Loucy (cell line): ENCODE measurements around the gene PCSK5.
"Not testable (repeated sequence)": the region's sequence is repeated elsewhere in the genome, so short reads cannot be mapped to it uniquely, and the experiment has no call there.

Source experiments
- H2AFZ ChIP-seq: fragments of 200-600 bp; sonication (generic); 2 replicates; pipeline ENCODE4 v1.6.0; 2016; ENCODE audit warnings: antibody characterized with exemption, mild to moderate bottlenecking, low read length, moderate library complexity
- H3F3A ChIP-seq: fragments of 200-600 bp; 2 replicates; pipeline ENCODE4 v1.6.0; 2016; ENCODE audit warnings: antibody characterized with exemption, low read depth, mild to moderate bottlenecking
- H3K27me3 ChIP-seq: fragments of 200-600 bp; sonication (generic); 2 replicates; pipeline ENCODE4 v1.6.1; 2014; ENCODE audit warnings: low read length, mild to moderate bottlenecking; ENCODE audit not compliant: insufficient read depth, poor library complexity, severe bottlenecking
- H3K36me3 ChIP-seq: fragments of 200-600 bp; sonication (generic); 2 replicates; pipeline ENCODE4 v1.6.1; 2016; ENCODE audit warnings: low read length; ENCODE audit not compliant: insufficient read depth
- H3K4me1 ChIP-seq: fragments of 200-600 bp; sonication (generic); 2 replicates; pipeline ENCODE4 v1.5.1; 2014; ENCODE audit warnings: low read length, mild to moderate bottlenecking; ENCODE audit not compliant: insufficient read depth, poor library complexity, severe bottlenecking
- H3K4me2 ChIP-seq: fragments of 200-600 bp; sonication (generic); 2 replicates; pipeline ENCODE4 v1.6.0; 2014; ENCODE audit warnings: antibody characterized with exemption, low read length, low read depth, mild to moderate bottlenecking; ENCODE audit not compliant: poor library complexity, severe bottlenecking
- H3K4me3 ChIP-seq: fragments of 200-600 bp; sonication (generic); 2 replicates; pipeline ENCODE4 v1.5.1; 2014; ENCODE audit warnings: low read length, mild to moderate bottlenecking, mixed read lengths; ENCODE audit not compliant: poor library complexity, severe bottlenecking
- H3K79me2 ChIP-seq: fragments of 200-600 bp; sonication (generic); 2 replicates; pipeline ENCODE4 v1.6.1; 2014; ENCODE audit warnings: low read length; ENCODE audit not compliant: insufficient read depth
- H3K9ac ChIP-seq: fragments of 200-600 bp; sonication (generic); 2 replicates; pipeline ENCODE4 v1.6.0; 2014; ENCODE audit warnings: mild to moderate bottlenecking, low read depth, low read length, moderate library complexity; ENCODE audit not compliant: poor library complexity, severe bottlenecking
- H3K9me2 ChIP-seq: fragments of 200-600 bp; sonication (generic); replicated peaks from 2 replicates; pipeline ENCODE4 v1.6.1; 2016; ENCODE audit warnings: low read depth, low read length, mixed read lengths
- H3K9me3 ChIP-seq: fragments of 200-600 bp; sonication (generic); 2 replicates; pipeline ENCODE4 v1.6.1; 2014; ENCODE audit warnings: mild to moderate bottlenecking, antibody characterized with exemption, low read length, low read depth; ENCODE audit not compliant: insufficient read depth
- H4K20me1 ChIP-seq: fragments of 200-600 bp; sonication (generic); 2 replicates; pipeline ENCODE4 v1.6.0; 2014; ENCODE audit warnings: antibody characterized with exemption, low read length, mild to moderate bottlenecking; ENCODE audit not compliant: insufficient read depth, poor library complexity, severe bottlenecking
- EZH2phosphoT487 ChIP-seq: fragments of 200-600 bp; IDR thresholded peaks from 2 replicates; pipeline ENCODE4 v1.6.1; 2018; ENCODE audit warnings: antibody characterized with exemption, mild to moderate bottlenecking, moderate library complexity, borderline replicate concordance
- TF ChIP-seq, protein P1 (sequence below): fragments of 200-600 bp; sonication (generic); conservative IDR thresholded peaks from 2 replicates; pipeline ENCODE4 v1.5.1; 2014; ENCODE audit warnings: mild to moderate bottlenecking, antibody characterized with exemption, low read length

PCSK5 gene

DNA sequence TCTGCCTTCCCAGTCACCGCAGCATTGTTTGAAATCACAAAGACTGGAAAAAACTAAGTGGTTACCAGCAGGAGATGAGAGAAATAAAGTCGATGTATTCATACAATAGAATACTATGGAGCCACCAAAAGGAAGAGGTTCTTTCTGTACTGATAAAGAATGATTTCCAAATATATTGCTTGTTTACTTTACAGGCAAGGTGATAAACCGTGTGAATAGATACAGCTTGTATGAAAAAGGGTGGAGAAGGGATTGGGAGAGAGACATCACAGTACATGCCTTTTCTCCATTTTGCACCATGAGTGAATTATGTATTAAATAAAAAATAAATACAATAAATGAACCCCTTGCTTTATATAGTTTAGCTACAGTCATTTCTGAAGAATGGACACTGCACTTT is 412.1 kb downstream of the PCSK5 start:
- Histone ChIP-seq H3K27me3 (no peaks in the 10 kb centered on the region), H4K20me1 (no peaks in the 10 kb centered on the region), H3K4me2 (no peak overlapping the region), H3K36me3 (no peaks in the 10 kb centered on the region), H3K4me1 (peaks cover 6% of the 10 kb centered on the region), H3K4me3 (no peak overlapping the region), H3K9me2 (no peaks in the 10 kb centered on the region), H3F3A (no peaks in the 10 kb centered on the region), H2AFZ (no peak overlapping the region), H3K9me3 (no peaks in the 10 kb centered on the region), H3K9ac (no peak overlapping the region), H3K79me2 (no peaks in the 10 kb centered on the region)
- no peak for TF ChIP-seq EZH2phosphoT487
- TF ChIP-seq, protein P1, sequence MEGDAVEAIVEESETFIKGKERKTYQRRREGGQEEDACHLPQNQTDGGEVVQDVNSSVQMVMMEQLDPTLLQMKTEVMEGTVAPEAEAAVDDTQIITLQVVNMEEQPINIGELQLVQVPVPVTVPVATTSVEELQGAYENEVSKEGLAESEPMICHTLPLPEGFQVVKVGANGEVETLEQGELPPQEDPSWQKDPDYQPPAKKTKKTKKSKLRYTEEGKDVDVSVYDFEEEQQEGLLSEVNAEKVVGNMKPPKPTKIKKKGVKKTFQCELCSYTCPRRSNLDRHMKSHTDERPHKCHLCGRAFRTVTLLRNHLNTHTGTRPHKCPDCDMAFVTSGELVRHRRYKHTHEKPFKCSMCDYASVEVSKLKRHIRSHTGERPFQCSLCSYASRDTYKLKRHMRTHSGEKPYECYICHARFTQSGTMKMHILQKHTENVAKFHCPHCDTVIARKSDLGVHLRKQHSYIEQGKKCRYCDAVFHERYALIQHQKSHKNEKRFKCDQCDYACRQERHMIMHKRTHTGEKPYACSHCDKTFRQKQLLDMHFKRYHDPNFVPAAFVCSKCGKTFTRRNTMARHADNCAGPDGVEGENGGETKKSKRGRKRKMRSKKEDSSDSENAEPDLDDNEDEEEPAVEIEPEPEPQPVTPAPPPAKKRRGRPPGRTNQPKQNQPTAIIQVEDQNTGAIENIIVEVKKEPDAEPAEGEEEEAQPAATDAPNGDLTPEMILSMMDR, result no peak

DNA sequence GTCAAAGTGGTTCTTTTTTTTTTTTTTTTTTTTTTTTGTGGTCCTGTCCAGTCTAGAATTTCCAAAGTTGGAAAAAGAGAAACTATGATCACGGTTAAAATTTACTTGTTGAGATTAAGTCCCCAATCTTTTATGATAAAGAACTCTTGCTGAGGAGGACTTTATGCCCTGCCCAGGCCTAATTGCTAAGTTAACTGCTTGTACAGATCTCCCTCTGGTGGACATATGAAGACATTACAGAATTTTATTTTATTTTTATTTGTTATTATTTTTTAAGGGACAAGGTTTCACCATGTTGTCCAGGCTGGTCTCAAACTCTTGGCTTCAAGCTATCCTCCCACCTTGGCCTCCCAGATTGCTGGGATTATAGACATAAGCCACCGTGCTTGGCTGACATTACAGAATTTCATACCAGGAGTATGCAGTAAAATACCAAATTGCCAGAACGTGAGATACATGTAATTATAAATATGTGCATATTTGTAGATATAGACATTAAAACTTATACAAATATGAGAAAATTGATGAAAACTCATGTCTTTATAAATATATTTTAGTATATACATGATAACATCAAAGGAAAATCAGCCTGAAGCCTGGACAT is 412.6 kb downstream of the PCSK5 start:
- Histone ChIP-seq H3F3A (no peaks in the 10 kb centered on the region), H3K4me3 (no peak overlapping the region), H2AFZ (no peak overlapping the region), H3K9ac (no peak overlapping the region), H3K4me2 (no peak overlapping the region), H3K9me3 (no peaks in the 10 kb centered on the region), H3K79me2 (no peaks in the 10 kb centered on the region), H3K4me1 (peaks cover 1% of the 10 kb centered on the region), H3K9me2 (no peaks in the 10 kb centered on the region), H4K20me1 (no peaks in the 10 kb centered on the region), H3K36me3 (no peaks in the 10 kb centered on the region), H3K27me3 (no peaks in the 10 kb centered on the region)
- TF ChIP-seq, protein P1, result peak; percentile 61
- no peak for TF ChIP-seq EZH2phosphoT487

DNA sequence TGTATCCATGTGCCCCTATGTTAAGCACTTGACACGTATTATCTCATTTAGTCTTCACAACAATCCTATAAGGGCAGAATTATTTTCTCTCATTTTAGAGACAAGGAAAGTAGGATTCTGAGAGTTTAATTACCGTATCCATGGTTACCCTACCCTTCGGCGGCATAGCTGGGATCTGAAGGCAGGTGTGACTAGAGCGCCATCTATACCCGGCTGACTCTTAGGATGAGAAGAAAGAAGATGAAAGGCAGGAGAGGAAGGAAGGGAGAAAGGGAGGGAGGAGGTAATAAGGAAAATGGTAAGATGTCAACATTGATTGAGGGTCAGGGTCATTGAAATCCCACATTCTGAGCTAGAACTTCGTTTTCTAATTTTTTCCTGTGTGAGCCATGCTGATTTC is 416.6 kb downstream of the PCSK5 start:
- H3K9me2 ChIP-seq, H3K4me1 ChIP-seq, H3K4me3 ChIP-seq, H2AFZ ChIP-seq, H3K4me2 ChIP-seq, H3K9ac ChIP-seq, H3K36me3 ChIP-seq, H3K27me3 ChIP-seq, H3K79me2 ChIP-seq, H3F3A ChIP-seq, H4K20me1 ChIP-seq, H3K9me3 ChIP-seq: not testable (repeated sequence)
- TF ChIP-seq, protein P1, result peak; percentile 44
